Immature natural killer cell (primary cell): ENCODE results near the gene CTSD. TPM values are rescaled to one million over a fixed set of nuclear protein-coding genes. Genes with fewer than 3 reads are reported as not detected.
A peak's percentile ranks its signal among the peaks of the same experiment; 100 is the strongest.

Experiments used
- DNase-seq, 3 donors: peaks; one replicate each; pipeline ENCODE4 v3.0.0; 2022; ENCODE audit warnings: mixed read lengths in 1 of 3
- H3K27ac Mint-ChIP-seq, 6 donors: one replicate each; pipeline ENCODE4 v1.8.0; 2020; ENCODE audit warnings: mixed read lengths in 6 of 6, mild to moderate bottlenecking in 5 of 6, inconsistent platforms in 4 of 6, moderate library complexity in 3 of 6
- H3K27me3 Mint-ChIP-seq, 3 donors: one replicate each; pipeline ENCODE4 v1.8.0; 2020 to 2021; ENCODE audit warnings: low read depth in 3 of 3, mild to moderate bottlenecking in 3 of 3, mixed read lengths in 3 of 3, moderate library complexity in 3 of 3, inconsistent platforms in 1 of 3
- H3K36me3 Mint-ChIP-seq, 3 donors: one replicate each; pipeline ENCODE4 v1.8.0; 2020; ENCODE audit warnings: mixed read lengths in 3 of 3, inconsistent platforms in 2 of 3, mild to moderate bottlenecking in 2 of 3
- H3K4me1 Mint-ChIP-seq, 2 donors: one replicate each; pipeline ENCODE4 v1.8.0; 2020; ENCODE audit warnings: inconsistent platforms in 2 of 2, mild to moderate bottlenecking in 2 of 2, mixed read lengths in 2 of 2, moderate library complexity in 1 of 2
- H3K4me3 Mint-ChIP-seq, 5 donors: one replicate each; pipeline ENCODE4 v1.8.0; 2020; ENCODE audit warnings: mild to moderate bottlenecking in 5 of 5, mixed read lengths in 5 of 5, inconsistent platforms in 3 of 5, moderate library complexity in 3 of 5
- H3K9me3 Mint-ChIP-seq, 6 donors: one replicate each; pipeline ENCODE4 v1.8.0; 2020; ENCODE audit warnings: mild to moderate bottlenecking in 6 of 6, mixed read lengths in 6 of 6, inconsistent platforms in 4 of 6, moderate library complexity in 3 of 6
- polyA plus RNA-seq, 3 donors: library from polyadenylated mRNA; unstranded; fragments of 300-500 nt; fragmentation: Illumina TruSeq; gene quantifications; one replicate each; pipeline ENCODE4 v1.2.3, GENCODE V29; 2021

The CTSD gene
- polyA plus RNA-seq, 3 donors from 2014 or later = 471 to 795 (median 488) TPM

DNA sequence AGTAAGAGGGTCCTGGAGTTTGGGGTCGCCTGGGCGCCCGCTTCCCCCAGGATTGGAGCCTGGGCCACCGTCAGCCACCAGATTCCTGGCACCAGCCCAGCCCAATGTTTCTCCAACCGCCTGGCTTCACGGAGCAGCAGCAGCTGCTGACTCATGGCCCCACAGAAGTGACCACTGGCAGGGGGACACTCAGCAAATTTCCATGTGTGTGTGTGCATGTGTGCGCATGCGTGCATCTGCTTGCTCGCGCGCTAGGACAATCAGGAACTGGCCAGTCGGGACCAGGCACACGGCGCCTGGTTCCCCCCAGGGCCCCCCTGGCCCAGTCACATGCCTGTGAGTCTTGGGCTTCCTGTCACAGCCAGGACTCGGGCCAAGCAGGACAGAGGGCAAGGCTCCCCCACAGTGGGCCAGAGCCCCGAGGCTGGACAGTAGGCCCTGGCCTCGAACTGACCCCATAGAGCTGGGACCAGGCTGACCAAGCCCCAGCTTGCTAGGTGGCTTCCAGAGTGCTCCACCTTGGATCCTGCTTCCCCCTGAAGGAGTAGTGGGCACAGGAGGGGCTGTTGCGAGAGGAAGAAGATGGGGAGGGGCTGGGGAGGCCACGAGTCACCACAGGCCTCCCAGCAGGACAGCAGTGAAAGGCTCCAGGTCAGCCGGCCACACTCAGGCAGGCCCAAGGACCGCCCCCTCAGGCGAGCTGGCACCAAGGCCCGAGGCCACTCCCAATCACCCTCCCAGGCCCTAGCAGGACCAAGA lies 3.2 kb downstream of the CTSD start:
- no peaks in the 10 kb centered on the region for H3K9me3 Mint-ChIP-seq

DNA sequence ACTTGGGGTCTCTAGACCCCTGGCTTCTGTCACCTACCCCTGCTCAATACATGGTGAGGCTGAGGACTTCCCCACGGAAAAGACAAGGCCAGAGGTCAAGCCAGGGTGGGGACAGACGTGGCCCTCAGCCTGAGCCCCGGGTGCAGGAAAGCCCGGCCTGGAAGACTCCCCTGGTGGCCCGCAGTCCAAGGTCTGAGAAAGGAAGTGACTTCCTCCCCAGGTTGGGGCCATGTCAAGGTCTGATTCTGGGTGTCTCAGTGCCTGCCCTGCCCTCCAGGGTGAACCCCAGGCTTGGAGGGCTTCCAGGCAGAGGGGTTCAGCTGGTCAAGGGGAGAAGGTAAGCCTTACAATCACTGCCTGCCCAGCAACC lies 3.9 kb downstream of the CTSD start:
- peaks cover 0 to 10% (median 0%) of the 10 kb centered on the region in 3 donors for H3K36me3 Mint-ChIP-seq
- no peaks in the 10 kb centered on the region for H3K9me3 Mint-ChIP-seq
- DNase-seq = no peak
- peaks cover 7 to 14% (median 10%) of the 10 kb centered on the region in 3 donors for H3K27me3 Mint-ChIP-seq
- peaks cover 81% of the 10 kb centered on the region in 2 donors for H3K4me1 Mint-ChIP-seq
- peak overlapping the region; percentile 46 to 85 (median 56) for H3K4me3 Mint-ChIP-seq
- peak overlapping the region; percentile 75 to 97 (median 92) for H3K27ac Mint-ChIP-seq

More for the DNA sequence above, 3.2 kb downstream of the CTSD start:
- Mint-ChIP-seq H3K4me1 (peaks cover 74% of the 10 kb centered on the region in 2 donors), H3K4me3 (peak overlapping the region; percentile 49 to 85 (median 81)), H3K27ac (peak overlapping the region; percentile 26 to 96 (median 90)), H3K27me3 (peaks cover 5 to 14% (median 10%) of the 10 kb centered on the region in 3 donors), H3K36me3 (peaks cover 0 to 8% (median 0%) of the 10 kb centered on the region in 3 donors)
- DNase-seq = no peak

DNA sequence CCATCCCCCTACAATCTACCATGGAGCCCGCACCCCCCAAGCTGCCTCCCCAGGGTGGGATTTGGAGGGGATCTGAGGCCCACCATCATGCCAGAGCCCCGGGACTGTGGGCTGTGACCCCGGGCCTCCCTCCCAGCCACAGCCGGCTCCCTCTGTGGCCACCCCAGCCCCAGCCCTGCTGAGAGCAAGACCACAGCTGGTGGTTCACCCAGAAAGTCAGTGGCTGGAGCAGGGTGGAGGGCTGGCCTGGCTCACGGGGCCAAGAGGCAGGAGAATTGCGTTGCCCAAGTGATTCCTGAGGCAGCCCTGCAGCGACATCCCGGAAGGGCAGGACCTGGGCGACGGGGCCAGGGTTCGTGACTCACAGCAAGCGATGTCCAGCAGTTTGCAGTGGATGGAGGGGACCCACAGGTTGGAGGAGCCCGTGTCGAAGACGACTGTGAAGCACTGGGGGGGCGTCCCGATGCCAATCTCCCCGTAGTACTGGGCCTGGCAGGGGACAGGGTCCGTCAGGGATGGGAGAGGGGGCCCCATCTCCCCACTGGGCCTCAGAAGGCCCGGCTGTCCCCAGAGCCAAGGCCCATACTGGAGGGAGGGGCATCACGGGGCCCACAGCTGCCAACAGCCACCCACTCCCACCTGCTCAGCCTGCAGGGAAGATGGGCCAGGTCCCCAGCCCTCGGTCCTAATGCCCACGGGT lies 4.4 kb downstream of the CTSD start:
- Mint-ChIP-seq H3K9me3 (no peaks in the 10 kb centered on the region), H3K4me1 (peaks cover 82 to 83% of the 10 kb centered on the region in 2 donors), H3K27me3 (peaks cover 7 to 11% (median 9%) of the 10 kb centered on the region in 3 donors), H3K27ac (peak overlapping the region; percentile 90 to 97 (median 94)), H3K36me3 (peaks cover 0 to 12% (median 0%) of the 10 kb centered on the region in 3 donors), H3K4me3 (peak overlapping the region; percentile 84 to 87 (median 86))
- peak in 1 of 3 donors; percentile 44 for DNase-seq

DNA sequence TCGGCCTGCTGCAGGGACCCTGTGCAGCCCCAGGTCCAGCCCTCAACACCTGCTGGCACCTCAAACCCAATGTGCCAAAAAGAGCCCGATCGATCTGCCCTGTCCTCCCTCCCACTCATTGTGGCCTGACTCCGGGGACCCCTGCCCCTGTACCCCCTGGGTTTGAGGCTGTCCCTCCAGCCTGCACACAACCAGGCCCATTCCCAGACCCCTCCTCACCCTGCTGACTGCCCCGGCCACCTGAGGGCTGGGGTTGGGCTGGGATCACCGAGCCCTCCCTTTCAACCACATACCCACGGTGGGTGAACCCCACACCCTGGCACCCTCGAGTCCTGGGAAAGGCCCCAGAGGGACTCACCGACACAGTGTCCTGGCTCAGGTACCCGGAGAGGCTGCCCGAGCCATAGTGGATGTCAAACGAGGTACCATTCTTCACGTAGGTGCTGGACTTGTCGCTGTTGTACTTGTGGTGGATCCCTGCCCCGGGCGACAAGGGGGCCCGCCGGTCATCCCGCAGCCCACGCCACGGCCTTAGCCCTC lies 5.0 kb downstream of the CTSD start:
- DNase-seq = no peak
- Mint-ChIP-seq H3K27me3 (peaks cover 7 to 9% (median 7%) of the 10 kb centered on the region in 3 donors), H3K4me1 (peaks cover 79 to 82% of the 10 kb centered on the region in 2 donors), H3K9me3 (no peaks in the 10 kb centered on the region), H3K36me3 (peaks cover 0 to 12% (median 0%) of the 10 kb centered on the region in 3 donors), H3K27ac (peak overlapping the region; percentile 90 to 97 (median 94)), H3K4me3 (peak overlapping the region; percentile 84 to 87 (median 86))

DNA sequence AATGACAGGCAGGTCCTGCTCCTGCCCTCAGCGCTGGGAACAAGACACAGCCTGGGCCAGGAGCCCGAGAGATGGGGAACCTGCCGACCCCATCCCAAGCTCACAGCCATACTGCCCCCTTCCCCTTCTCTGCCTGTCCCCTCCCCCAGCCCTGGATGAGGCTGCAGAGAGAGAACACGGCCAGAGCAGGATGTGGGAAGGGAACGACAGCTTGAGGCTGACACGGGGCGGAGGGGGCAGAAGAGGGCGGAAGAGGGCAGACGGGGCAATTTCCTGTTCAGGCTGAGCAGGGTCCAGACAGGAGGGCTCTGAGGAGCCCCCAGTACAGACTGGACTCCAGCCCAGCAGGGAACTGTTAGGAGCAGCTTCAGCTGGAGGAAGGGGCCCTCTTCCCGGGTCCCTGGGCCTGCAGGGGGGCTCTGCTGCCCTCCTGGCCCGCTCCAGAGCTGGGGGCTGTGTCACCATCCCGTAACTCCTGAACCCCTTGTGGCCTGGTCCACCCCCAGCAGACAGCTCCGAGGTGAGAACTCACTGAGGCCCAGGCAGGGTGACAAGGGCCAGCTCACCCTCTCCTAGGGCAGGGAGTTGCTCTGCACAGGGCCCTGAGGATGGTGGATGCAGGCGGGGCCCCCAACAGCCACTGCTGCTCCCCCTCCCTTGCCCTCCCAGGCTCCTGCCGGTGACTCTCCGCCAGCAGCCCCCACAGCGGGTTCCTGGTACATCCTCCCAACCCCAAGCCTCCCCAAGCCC lies 5.7 kb downstream of the CTSD start:
- peak; percentile 83 to 88 (median 87) for DNase-seq
- H3K9me3 Mint-ChIP-seq = no peaks in the 10 kb centered on the region
- H3K27me3 Mint-ChIP-seq = peaks cover 8 to 9% (median 9%) of the 10 kb centered on the region in 3 donors
- peak overlapping the region; percentile 84 to 87 (median 86) for H3K4me3 Mint-ChIP-seq
- H3K36me3 Mint-ChIP-seq = peaks cover 0 to 12% (median 2%) of the 10 kb centered on the region in 3 donors
- H3K27ac Mint-ChIP-seq = peak overlapping the region; percentile 90 to 97 (median 94)
- H3K4me1 Mint-ChIP-seq = peaks cover 83 to 86% of the 10 kb centered on the region in 2 donors

DNA sequence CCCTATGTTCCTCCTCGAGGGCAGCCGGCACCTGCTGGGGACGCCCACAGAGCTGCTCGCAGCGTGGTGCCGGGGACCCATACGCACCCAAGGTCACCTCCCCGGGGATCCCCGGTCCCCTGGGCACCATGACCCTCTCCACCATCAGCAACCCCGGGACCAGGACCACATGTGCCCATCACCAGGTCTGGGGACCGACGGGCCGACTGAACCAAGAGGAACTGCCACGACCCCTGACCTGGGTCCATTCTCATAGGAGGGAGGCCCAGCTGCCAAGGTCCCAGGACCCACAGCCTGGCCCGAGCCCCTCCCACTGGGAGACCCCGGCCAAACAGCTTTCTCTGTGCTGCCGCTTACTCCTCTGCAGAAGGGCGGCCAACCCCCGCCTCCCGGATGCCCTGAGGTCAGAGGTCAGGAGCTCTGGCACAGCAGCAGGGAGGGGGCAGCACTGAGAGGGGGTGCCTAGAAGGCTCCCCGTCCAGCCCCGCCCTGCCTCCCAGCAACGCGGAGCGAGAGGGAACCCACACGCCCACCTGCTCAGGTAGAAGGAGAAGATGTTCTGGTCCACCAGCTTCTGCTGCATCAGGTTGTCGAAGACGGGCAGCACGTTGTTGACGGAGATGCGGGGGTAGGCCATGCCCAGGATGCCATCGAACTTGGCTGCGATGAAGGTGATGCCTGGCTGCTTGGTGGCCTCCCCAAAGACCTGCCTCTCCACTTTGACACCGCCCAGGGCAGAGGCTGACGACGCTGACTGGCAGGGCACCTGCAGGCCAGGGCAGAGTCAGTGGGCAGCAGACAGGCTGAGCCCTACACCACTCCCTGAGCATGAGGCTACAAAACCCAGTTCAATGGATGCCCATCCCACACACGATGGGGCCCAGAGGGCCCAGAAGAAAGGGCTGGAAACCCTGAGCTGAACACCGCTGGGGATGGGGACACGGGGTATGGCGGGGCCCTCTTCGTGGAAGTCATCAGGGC lies 6.6 kb downstream of the CTSD start:
- Mint-ChIP-seq H3K27ac (peak overlapping the region; percentile 90 to 97 (median 94)), H3K9me3 (no peaks in the 10 kb centered on the region), H3K4me3 (peak overlapping the region; percentile 84 to 87 (median 86)), H3K27me3 (peaks cover 7 to 9% (median 8%) of the 10 kb centered on the region in 3 donors), H3K36me3 (peaks cover 0 to 12% (median 3%) of the 10 kb centered on the region in 3 donors), H3K4me1 (peaks cover 86% of the 10 kb centered on the region in 2 donors)
- no peak for DNase-seq

DNA sequence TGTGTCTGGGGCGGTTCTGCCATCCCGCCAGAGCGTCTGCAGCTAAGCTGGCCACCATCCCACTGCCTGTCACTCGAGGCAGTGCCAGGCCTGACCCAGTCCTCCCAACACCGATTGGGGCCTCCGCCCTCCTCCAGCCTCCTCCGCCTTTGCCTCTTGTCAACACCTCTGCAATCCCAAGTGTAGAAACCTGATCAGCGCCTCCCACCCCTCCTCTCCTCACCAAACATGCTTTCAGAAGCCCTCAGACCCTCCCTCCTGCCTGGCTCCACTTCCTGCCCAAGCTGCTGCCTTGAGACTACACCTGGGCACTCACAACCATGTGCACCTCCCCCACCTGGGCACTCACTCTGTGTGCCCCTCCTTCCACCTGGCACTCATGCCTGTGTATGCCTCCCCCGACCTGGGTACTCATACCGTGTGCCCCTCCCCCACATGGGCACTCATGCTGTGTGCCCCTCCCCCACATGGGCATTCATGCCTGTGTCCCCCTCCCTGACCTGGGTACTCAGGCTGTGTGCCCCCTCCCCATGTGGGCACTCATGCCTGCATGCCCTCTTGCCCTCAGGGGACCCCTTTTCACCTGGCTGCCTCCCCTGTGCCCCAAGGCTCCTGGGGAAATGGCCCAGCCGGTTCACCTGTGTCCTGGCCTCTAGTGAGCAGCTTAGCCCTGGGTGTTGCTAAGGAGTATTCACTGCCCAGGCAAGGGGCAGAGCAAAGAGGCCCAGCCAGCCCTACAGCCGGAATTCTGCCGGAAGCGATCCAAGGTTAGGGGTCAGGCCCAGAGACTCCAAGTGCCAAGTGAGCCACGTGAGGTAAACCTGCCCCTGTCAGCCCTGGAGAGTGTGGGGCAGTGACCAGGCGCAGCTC lies 7.8 kb downstream of the CTSD start:
- no peak for DNase-seq
- Mint-ChIP-seq H3K9me3 (no peaks in the 10 kb centered on the region), H3K4me3 (peak overlapping the region; percentile 24 to 64 (median 60)), H3K36me3 (peaks cover 0 to 12% (median 3%) of the 10 kb centered on the region in 3 donors), H3K27ac (peak overlapping the region; percentile 75 to 90 (median 82)), H3K4me1 (peaks cover 83% of the 10 kb centered on the region in 2 donors), H3K27me3 (peaks cover 7 to 9% (median 8%) of the 10 kb centered on the region in 3 donors)

DNA sequence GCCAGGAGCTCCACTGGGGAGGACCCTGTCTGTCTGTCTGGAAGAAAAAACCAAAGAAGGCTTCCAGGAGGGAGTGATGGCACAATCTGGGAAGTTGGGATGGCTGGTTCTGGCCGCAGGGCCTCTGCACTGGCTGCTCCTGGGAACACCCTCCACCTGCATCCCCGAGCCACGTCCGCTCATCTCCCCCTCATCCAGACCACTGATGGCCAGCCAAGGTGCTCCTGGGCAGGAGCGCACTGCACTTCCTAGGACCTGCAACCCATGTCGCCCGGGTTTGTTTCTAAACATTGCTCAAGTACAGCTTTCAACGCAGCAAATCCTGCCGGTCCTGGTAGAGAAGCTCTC lies 8.4 kb downstream of the CTSD start:
- H3K9me3 Mint-ChIP-seq = no peaks in the 10 kb centered on the region
- peaks cover 81 to 82% of the 10 kb centered on the region in 2 donors for H3K4me1 Mint-ChIP-seq
- H3K27me3 Mint-ChIP-seq = peaks cover 7 to 9% (median 8%) of the 10 kb centered on the region in 3 donors
- H3K27ac Mint-ChIP-seq = peak overlapping the region in 4 of 6 donors; percentile 75 to 90 (median 86)
- H3K36me3 Mint-ChIP-seq = peaks cover 0 to 12% (median 3%) of the 10 kb centered on the region in 3 donors
- no peak for DNase-seq
- peak overlapping the region in 3 of 5 donors; percentile 47 to 64 (median 64) for H3K4me3 Mint-ChIP-seq

DNA sequence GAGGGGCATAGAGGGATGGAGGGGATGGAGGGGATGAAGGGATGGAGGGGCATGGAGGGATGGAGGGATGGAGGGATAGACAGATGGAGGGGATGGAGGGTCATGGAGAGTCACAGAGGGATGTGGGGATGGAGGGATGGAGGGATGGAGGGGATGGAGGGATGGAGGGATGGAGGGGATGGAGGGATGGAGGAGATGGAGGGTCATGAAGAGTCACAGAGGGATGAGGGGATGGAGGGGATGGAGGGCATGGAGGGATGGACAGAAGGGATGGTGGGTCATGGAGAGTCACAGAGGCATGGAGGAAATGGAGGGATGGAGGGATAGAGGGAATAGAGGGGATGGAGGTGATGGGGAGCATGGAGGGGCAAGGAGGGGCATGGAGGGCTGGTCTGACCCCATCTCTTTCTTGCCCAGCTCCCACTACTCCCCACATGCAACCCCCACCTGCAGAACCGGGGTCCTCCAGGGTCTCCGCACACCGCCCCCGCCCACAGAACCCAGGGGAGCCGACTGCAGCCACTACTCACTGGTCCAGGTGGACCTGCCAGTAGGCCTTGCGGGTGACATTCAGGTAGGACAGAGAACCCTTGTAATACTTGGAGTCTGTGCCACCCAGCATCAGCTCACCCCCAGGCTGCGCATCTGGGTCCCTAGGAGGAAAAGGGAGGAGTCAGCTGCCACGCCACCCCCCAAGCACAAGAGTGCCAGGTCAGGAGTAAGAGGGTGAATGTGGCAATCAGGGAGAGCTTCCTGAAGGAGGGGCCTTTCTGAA lies 9.2 kb downstream of the CTSD start:
- no peak for DNase-seq
- Mint-ChIP-seq H3K36me3 (peaks cover 0 to 12% (median 3%) of the 10 kb centered on the region in 3 donors), H3K4me1 (peaks cover 81 to 82% of the 10 kb centered on the region in 2 donors), H3K9me3 (no peaks in the 10 kb centered on the region), H3K4me3 (peak overlapping the region in 4 of 5 donors; percentile 36 to 62 (median 52)), H3K27me3 (peaks cover 9 to 14% (median 13%) of the 10 kb centered on the region in 3 donors), H3K27ac (peak overlapping the region in 3 of 6 donors; percentile 66 to 70 (median 67))

DNA sequence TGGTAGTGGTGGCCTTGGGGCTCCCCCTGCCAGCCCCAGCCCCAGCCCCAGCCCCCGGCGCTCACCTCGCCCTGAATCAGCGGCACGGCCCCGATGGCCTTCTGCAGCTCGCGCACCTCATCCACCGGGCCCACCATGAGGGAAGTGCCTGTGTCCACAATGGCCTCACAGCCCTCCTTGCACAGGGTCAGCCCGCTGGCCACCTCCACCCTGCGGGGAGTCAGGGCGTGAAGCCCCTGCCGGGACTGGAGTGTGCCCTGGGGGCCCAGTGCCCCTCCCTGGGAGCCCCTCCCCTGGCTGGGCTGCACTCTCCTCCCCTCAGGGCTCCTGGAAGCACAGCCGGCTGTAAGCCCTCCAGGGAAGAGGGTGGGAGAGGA lies 9.8 kb downstream of the CTSD start:
- no peak for DNase-seq
- H3K27ac Mint-ChIP-seq = no peak overlapping the region
- peaks cover 77 to 78% of the 10 kb centered on the region in 2 donors for H3K4me1 Mint-ChIP-seq
- no peaks in the 10 kb centered on the region for H3K9me3 Mint-ChIP-seq
- H3K36me3 Mint-ChIP-seq = peaks cover 0 to 12% (median 3%) of the 10 kb centered on the region in 3 donors
- peaks cover 9 to 15% (median 13%) of the 10 kb centered on the region in 3 donors for H3K27me3 Mint-ChIP-seq
- H3K4me3 Mint-ChIP-seq = no peak overlapping the region
